Measurements from ENCODE around the gene LONRF2.

The LONRF2 gene

GRCh38 chr2:100273387-100273786, 48.9 kb downstream of the LONRF2 start:
- H3K4me3 ChIP-seq (ENCODE audit: low read depth in 1 of 2, low read length in 2 of 2) = no peak overlapping the region
- H3K27me3 ChIP-seq (ENCODE audit: low read depth, low read length) = no peaks in the 10 kb centered on the region
- peaks cover 0 to 2% of the 10 kb centered on the region in 2 donors for H3K9me3 ChIP-seq (ENCODE audit: control insufficient read depth in 1 of 2, low read length in 2 of 2)
- H3K4me1 ChIP-seq (ENCODE audit: control insufficient read depth in 1 of 2, insufficient read depth in 2 of 2, low read length in 2 of 2) = no peaks in the 10 kb centered on the region
- peaks cover 0 to 8% of the 10 kb centered on the region in 2 donors for H3K36me3 ChIP-seq (ENCODE audit: control insufficient read depth in 1 of 2, insufficient read depth in 2 of 2, low read length in 2 of 2)
- no peak overlapping the region for H3K27ac ChIP-seq (ENCODE audit: low read length)

- no peaks in the 10 kb centered on the region for H3K4me1 ChIP-seq (ENCODE audit: control insufficient read depth in 1 of 2, insufficient read depth in 2 of 2, low read length in 2 of 2)
- H3K9me3 ChIP-seq (ENCODE audit: control insufficient read depth in 1 of 2, low read length in 2 of 2) = peaks cover 0 to 2% of the 10 kb centered on the region in 2 donors
- no peak overlapping the region for H3K4me3 ChIP-seq (ENCODE audit: low read depth in 1 of 2, low read length in 2 of 2)
- no peak overlapping the region for H3K27ac ChIP-seq (ENCODE audit: low read length)
- peaks cover 0 to 8% of the 10 kb centered on the region in 2 donors for H3K36me3 ChIP-seq (ENCODE audit: control insufficient read depth in 1 of 2, insufficient read depth in 2 of 2, low read length in 2 of 2)
- H3K27me3 ChIP-seq (ENCODE audit: low read depth, low read length) = no peaks in the 10 kb centered on the region
Observed at GRCh38 chr2:100272841-100273329, 49.4 kb downstream of the LONRF2 start.

GRCh38 chr2:100271210-100271609, 51.1 kb downstream of the LONRF2 start:
- peaks cover 0 to 8% of the 10 kb centered on the region in 2 donors for H3K36me3 ChIP-seq (ENCODE audit: control insufficient read depth in 1 of 2, insufficient read depth in 2 of 2, low read length in 2 of 2)
- H3K4me1 ChIP-seq (ENCODE audit: control insufficient read depth in 1 of 2, insufficient read depth in 2 of 2, low read length in 2 of 2) = no peaks in the 10 kb centered on the region
- H3K4me3 ChIP-seq (ENCODE audit: low read depth in 1 of 2, low read length in 2 of 2) = no peak overlapping the region
- H3K27ac ChIP-seq (ENCODE audit: low read length) = no peak overlapping the region
- peaks cover 0 to 2% of the 10 kb centered on the region in 2 donors for H3K9me3 ChIP-seq (ENCODE audit: control insufficient read depth in 1 of 2, low read length in 2 of 2)
- H3K27me3 ChIP-seq (ENCODE audit: low read depth, low read length) = no peaks in the 10 kb centered on the region

GRCh38 chr2:100270381-100271146, 51.7 kb downstream of the LONRF2 start:
- H3K9me3 ChIP-seq (ENCODE audit: control insufficient read depth in 1 of 2, low read length in 2 of 2) = peaks cover 0 to 2% of the 10 kb centered on the region in 2 donors
- peaks cover 0 to 8% of the 10 kb centered on the region in 2 donors for H3K36me3 ChIP-seq (ENCODE audit: control insufficient read depth in 1 of 2, insufficient read depth in 2 of 2, low read length in 2 of 2)
- H3K4me1 ChIP-seq (ENCODE audit: control insufficient read depth in 1 of 2, insufficient read depth in 2 of 2, low read length in 2 of 2) = no peaks in the 10 kb centered on the region
- no peak overlapping the region for H3K4me3 ChIP-seq (ENCODE audit: low read depth in 1 of 2, low read length in 2 of 2)
- no peaks in the 10 kb centered on the region for H3K27me3 ChIP-seq (ENCODE audit: low read depth, low read length)
- H3K27ac ChIP-seq (ENCODE audit: low read length) = no peak overlapping the region

GRCh38 chr2:100269889-100270288, 52.4 kb downstream of the LONRF2 start:
- no peak overlapping the region for H3K4me3 ChIP-seq (ENCODE audit: low read depth in 1 of 2, low read length in 2 of 2)
- H3K9me3 ChIP-seq (ENCODE audit: control insufficient read depth in 1 of 2, low read length in 2 of 2) = peaks cover 0 to 2% of the 10 kb centered on the region in 2 donors
- H3K36me3 ChIP-seq (ENCODE audit: control insufficient read depth in 1 of 2, insufficient read depth in 2 of 2, low read length in 2 of 2) = peaks cover 0 to 3% of the 10 kb centered on the region in 2 donors
- no peaks in the 10 kb centered on the region for H3K27me3 ChIP-seq (ENCODE audit: low read depth, low read length)
- no peaks in the 10 kb centered on the region for H3K4me1 ChIP-seq (ENCODE audit: control insufficient read depth in 1 of 2, insufficient read depth in 2 of 2, low read length in 2 of 2)
- no peak overlapping the region for H3K27ac ChIP-seq (ENCODE audit: low read length)

GRCh38 chr2:100268986-100269385, 53.3 kb downstream of the LONRF2 start:
- no peaks in the 10 kb centered on the region for H3K36me3 ChIP-seq (ENCODE audit: control insufficient read depth in 1 of 2, insufficient read depth in 2 of 2, low read length in 2 of 2)
- H3K27ac ChIP-seq (ENCODE audit: low read length) = no peak overlapping the region
- peaks cover 0 to 2% of the 10 kb centered on the region in 2 donors for H3K9me3 ChIP-seq (ENCODE audit: control insufficient read depth in 1 of 2, low read length in 2 of 2)
- H3K27me3 ChIP-seq (ENCODE audit: low read depth, low read length) = no peaks in the 10 kb centered on the region
- no peaks in the 10 kb centered on the region for H3K4me1 ChIP-seq (ENCODE audit: control insufficient read depth in 1 of 2, insufficient read depth in 2 of 2, low read length in 2 of 2)
- H3K4me3 ChIP-seq (ENCODE audit: low read depth in 1 of 2, low read length in 2 of 2) = no peak overlapping the region

GRCh38 chr2:100267751-100268150, 54.5 kb downstream of the LONRF2 start:
- Histone ChIP-seq H3K27me3 (ENCODE audit: low read depth, low read length) (no peaks in the 10 kb centered on the region), H3K4me3 (ENCODE audit: low read depth in 1 of 2, low read length in 2 of 2) (no peak overlapping the region), H3K36me3 (ENCODE audit: control insufficient read depth in 1 of 2, insufficient read depth in 2 of 2, low read length in 2 of 2) (no peaks in the 10 kb centered on the region)

GRCh38 chr2:100266126-100266525, 56.2 kb downstream of the LONRF2 start:
- Histone ChIP-seq H3K36me3 (ENCODE audit: control insufficient read depth in 1 of 2, insufficient read depth in 2 of 2, low read length in 2 of 2) (no peaks in the 10 kb centered on the region), H3K27ac (ENCODE audit: low read length) (no peak overlapping the region), H3K27me3 (ENCODE audit: low read depth, low read length) (no peaks in the 10 kb centered on the region), H3K4me3 (ENCODE audit: low read depth in 1 of 2, low read length in 2 of 2) (no peak overlapping the region), H3K4me1 (ENCODE audit: control insufficient read depth in 1 of 2, insufficient read depth in 2 of 2, low read length in 2 of 2) (no peaks in the 10 kb centered on the region), H3K9me3 (ENCODE audit: control insufficient read depth in 1 of 2, low read length in 2 of 2) (peaks cover 0 to under 1% of the 10 kb centered on the region in 2 donors)

More at GRCh38 chr2:100267751-100268150, 54.5 kb downstream of the LONRF2 start:
- Histone ChIP-seq H3K27ac (ENCODE audit: low read length) (no peak overlapping the region), H3K4me1 (ENCODE audit: control insufficient read depth in 1 of 2, insufficient read depth in 2 of 2, low read length in 2 of 2) (no peaks in the 10 kb centered on the region), H3K9me3 (ENCODE audit: control insufficient read depth in 1 of 2, low read length in 2 of 2) (peaks cover 0 to 2% of the 10 kb centered on the region in 2 donors)

- Histone ChIP-seq H3K36me3 (ENCODE audit: control insufficient read depth in 1 of 2, insufficient read depth in 2 of 2, low read length in 2 of 2) (no peaks in the 10 kb centered on the region), H3K4me3 (ENCODE audit: low read depth in 1 of 2, low read length in 2 of 2) (no peak overlapping the region), H3K27me3 (ENCODE audit: low read depth, low read length) (no peaks in the 10 kb centered on the region), H3K9me3 (ENCODE audit: control insufficient read depth in 1 of 2, low read length in 2 of 2) (no peaks in the 10 kb centered on the region), H3K4me1 (ENCODE audit: control insufficient read depth in 1 of 2, insufficient read depth in 2 of 2, low read length in 2 of 2) (no peaks in the 10 kb centered on the region), H3K27ac (ENCODE audit: low read length) (no peak overlapping the region)
Observed at GRCh38 chr2:100265226-100265625, 57.1 kb downstream of the LONRF2 start.

- Histone ChIP-seq H3K9me3 (ENCODE audit: control insufficient read depth in 1 of 2, low read length in 2 of 2) (no peaks in the 10 kb centered on the region), H3K4me3 (ENCODE audit: low read depth in 1 of 2, low read length in 2 of 2) (no peak overlapping the region), H3K27ac (ENCODE audit: low read length) (no peak overlapping the region), H3K27me3 (ENCODE audit: low read depth, low read length) (no peaks in the 10 kb centered on the region), H3K36me3 (ENCODE audit: control insufficient read depth in 1 of 2, insufficient read depth in 2 of 2, low read length in 2 of 2) (no peaks in the 10 kb centered on the region), H3K4me1 (ENCODE audit: control insufficient read depth in 1 of 2, insufficient read depth in 2 of 2, low read length in 2 of 2) (no peaks in the 10 kb centered on the region)
Observed at GRCh38 chr2:100264651-100265050, 57.6 kb downstream of the LONRF2 start.

- H3K4me3 ChIP-seq (ENCODE audit: low read depth in 1 of 2, low read length in 2 of 2) = no peak overlapping the region
- H3K27me3 ChIP-seq (ENCODE audit: low read depth, low read length) = no peaks in the 10 kb centered on the region
- H3K27ac ChIP-seq (ENCODE audit: low read length) = no peak overlapping the region
- no peaks in the 10 kb centered on the region for H3K36me3 ChIP-seq (ENCODE audit: control insufficient read depth in 1 of 2, insufficient read depth in 2 of 2, low read length in 2 of 2)
- no peaks in the 10 kb centered on the region for H3K9me3 ChIP-seq (ENCODE audit: control insufficient read depth in 1 of 2, low read length in 2 of 2)
- no peaks in the 10 kb centered on the region for H3K4me1 ChIP-seq (ENCODE audit: control insufficient read depth in 1 of 2, insufficient read depth in 2 of 2, low read length in 2 of 2)
Observed at GRCh38 chr2:100264121-100264520, 58.2 kb downstream of the LONRF2 start.

All from muscle layer of duodenum (tissue), 2 donors.